ENCODE measurements around the gene PDXK. TPM values are rescaled to one million over a fixed set of nuclear protein-coding genes. Genes with fewer than 3 reads are reported as not detected.

The PDXK gene
- total RNA-seq, 4 donors from 2014 or later, result 15.9 to 89.8 (median 49.8) TPM

- no peak for TF ChIP-seq CTCF (IDR thresholded peaks at IDR 0.05)
- TF ChIP-seq POLR2A (IDR thresholded peaks at IDR 0.05), result no peak
- no peaks in the 10 kb centered on the region for H3K9me3 ChIP-seq
- H3K36me3 ChIP-seq, result no peaks in the 10 kb centered on the region
- no peak overlapping the region for H3K27ac ChIP-seq
- peaks cover 0 to 5% of the 10 kb centered on the region in 2 donors for H3K4me1 ChIP-seq
- no peak overlapping the region for H3K4me3 ChIP-seq
- no peaks in the 10 kb centered on the region for H3K27me3 ChIP-seq
- intact Hi-C loops (cut with DNase I; ENCODE audit: low total_unique reads), result no loop called here
- no peak for DNase-seq
Measured at GRCh38 chr21:43767984-43768867, 49.3 kb downstream of the PDXK start.

DNA sequence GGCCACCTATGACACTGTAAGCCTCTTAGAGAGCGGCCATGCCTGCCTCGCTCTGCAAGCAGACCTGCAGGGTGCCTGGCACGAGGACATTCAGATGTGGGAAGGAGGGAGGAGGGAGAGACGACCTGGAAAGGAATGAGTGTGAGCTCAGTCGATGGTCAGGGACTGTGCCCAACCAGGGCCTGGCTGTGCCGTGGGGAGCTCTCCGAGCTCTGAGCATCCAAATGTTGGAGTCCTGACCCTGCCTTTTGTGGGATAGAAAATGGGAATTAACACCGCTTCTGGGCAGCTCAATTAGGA is 49.9 kb downstream of the PDXK start:
- intact Hi-C loops (cut with DNase I; ENCODE audit: low total_unique reads), result no loop called here
- H3K4me1 ChIP-seq, result peaks cover 0 to 5% of the 10 kb centered on the region in 2 donors
- H3K27me3 ChIP-seq, result no peaks in the 10 kb centered on the region
- no peak for DNase-seq
- no peak for TF ChIP-seq POLR2A (IDR thresholded peaks at IDR 0.05)
- no peak for TF ChIP-seq CTCF (IDR thresholded peaks at IDR 0.05)
- no peaks in the 10 kb centered on the region for H3K9me3 ChIP-seq
- no peak overlapping the region for H3K27ac ChIP-seq
- H3K4me3 ChIP-seq, result no peak overlapping the region
- H3K36me3 ChIP-seq, result no peaks in the 10 kb centered on the region

DNA sequence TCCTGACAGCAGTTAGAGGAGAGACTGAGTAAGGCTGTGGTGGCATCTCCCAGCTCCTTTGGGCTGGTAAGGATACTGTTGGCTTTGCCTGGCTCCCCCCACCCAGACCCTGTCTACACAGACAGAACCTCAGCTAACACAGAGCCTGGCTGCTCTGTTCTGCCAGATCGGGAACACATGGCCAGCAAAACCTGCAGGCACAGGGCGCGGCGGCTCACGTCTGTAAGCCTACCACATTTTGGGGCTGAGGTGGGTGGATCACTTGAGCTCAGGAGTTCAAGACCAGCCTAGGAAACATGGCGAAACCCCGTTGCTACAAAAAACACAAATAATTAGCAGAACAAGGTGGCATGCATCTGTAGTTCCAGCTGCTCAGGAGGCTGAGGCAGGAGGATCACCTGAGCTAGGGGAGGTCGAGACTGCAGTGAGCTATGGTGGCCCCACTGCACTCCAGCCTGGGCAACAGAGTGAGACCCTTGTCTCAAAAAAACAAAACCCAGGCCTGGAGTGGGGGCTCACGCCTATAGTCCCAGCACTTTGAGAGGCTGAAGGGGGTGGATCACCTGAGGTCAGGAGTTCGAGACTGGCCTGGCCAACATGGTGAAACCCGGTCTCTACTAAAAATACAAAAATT is 50.5 kb downstream of the PDXK start:
- intact Hi-C loops (cut with DNase I; ENCODE audit: low total_unique reads), result no loop called here
- Histone ChIP-seq H3K4me3 (no peak overlapping the region), H3K27ac (no peak overlapping the region), H3K36me3 (no peaks in the 10 kb centered on the region), H3K9me3 (no peaks in the 10 kb centered on the region), H3K27me3 (no peaks in the 10 kb centered on the region), H3K4me1 (peaks cover 0 to 5% of the 10 kb centered on the region in 2 donors)
- TF ChIP-seq POLR2A (IDR thresholded peaks at IDR 0.05), result no peak
- TF ChIP-seq CTCF (IDR thresholded peaks at IDR 0.05), result no peak
- no peak for DNase-seq

GRCh38 chr21:43770066-43770655 is 51.2 kb downstream of the PDXK start:
- Histone ChIP-seq H3K4me3 (no peak overlapping the region), H3K9me3 (no peaks in the 10 kb centered on the region), H3K27me3 (no peaks in the 10 kb centered on the region), H3K4me1 (peaks cover 0 to 5% of the 10 kb centered on the region in 2 donors), H3K27ac (no peak overlapping the region), H3K36me3 (no peaks in the 10 kb centered on the region)
- no peak for DNase-seq
- TF ChIP-seq POLR2A (IDR thresholded peaks at IDR 0.05) (no peak), CTCF (IDR thresholded peaks at IDR 0.05) (no peak)
- intact Hi-C loops (cut with DNase I; ENCODE audit: low total_unique reads), result loop anchor here (10.0 kb wide), 1 partner anchor 55 kb away; the partner anchor contains the start of gene PDXK

- no peak overlapping the region for H3K27ac ChIP-seq
- DNase-seq, result no peak
- intact Hi-C loops (cut with DNase I; ENCODE audit: low total_unique reads), result loop anchor here (10.0 kb wide), 1 partner anchor 56 kb away; the partner anchor contains the start of gene PDXK
- no peak overlapping the region for H3K4me3 ChIP-seq
- peaks cover 0 to 5% of the 10 kb centered on the region in 2 donors for H3K4me1 ChIP-seq
- H3K36me3 ChIP-seq, result no peaks in the 10 kb centered on the region
- H3K27me3 ChIP-seq, result no peaks in the 10 kb centered on the region
- TF ChIP-seq POLR2A (IDR thresholded peaks at IDR 0.05) (no peak), CTCF (IDR thresholded peaks at IDR 0.05) (no peak)
- no peaks in the 10 kb centered on the region for H3K9me3 ChIP-seq
Measured at GRCh38 chr21:43771199-43771675, 52.3 kb downstream of the PDXK start.

All from uterus (tissue), 4 donors.